Muscle of back (tissue), 13 donors: Measurements from ENCODE around the gene NMNAT3. TPM values are rescaled to one million over a fixed set of nuclear protein-coding genes. Genes with fewer than 3 reads are reported as not detected.

Source experiments
- DNase-seq, 3 donors: peaks; one replicate each; pipeline versions ENCODE4 v3.0.0 to v3.0.0-alpha.2; 2013
- long read RNA-seq, 9 donors: transcript quantifications; one replicate each; lab custom pipeline, GENCODE V29; 2026
- polyA plus RNA-seq, 10 donors: library from polyadenylated mRNA; unstranded; fragments of 120-200 nt; gene quantifications; one replicate each; pipeline ENCODE4 v1.2.1, GENCODE V29; 2013; ENCODE audit not compliant: insufficient read length in 10 of 10

The NMNAT3 gene
- 1 to 10 TPM; 2.4 to 6.7 (median 4.0) TPM for polyA plus RNA-seq
- long read RNA-seq, donor 1: 0 reads
- long read RNA-seq, donor 2: 0 reads
- long read RNA-seq, donor 3: 0 reads
- long read RNA-seq, donor 4: 0 reads
- long read RNA-seq, donor 5: 0 reads
- long read RNA-seq, donor 6: 0 reads
- long read RNA-seq, donor 7, partial matches to known transcripts: 0 of 1 reads
- long read RNA-seq, donor 7, other reads (novel, unspliced or antisense): 0 of 1 reads
- long read RNA-seq, donor 8: 0 reads
- long read RNA-seq, donor 9: 0 reads

DNA sequence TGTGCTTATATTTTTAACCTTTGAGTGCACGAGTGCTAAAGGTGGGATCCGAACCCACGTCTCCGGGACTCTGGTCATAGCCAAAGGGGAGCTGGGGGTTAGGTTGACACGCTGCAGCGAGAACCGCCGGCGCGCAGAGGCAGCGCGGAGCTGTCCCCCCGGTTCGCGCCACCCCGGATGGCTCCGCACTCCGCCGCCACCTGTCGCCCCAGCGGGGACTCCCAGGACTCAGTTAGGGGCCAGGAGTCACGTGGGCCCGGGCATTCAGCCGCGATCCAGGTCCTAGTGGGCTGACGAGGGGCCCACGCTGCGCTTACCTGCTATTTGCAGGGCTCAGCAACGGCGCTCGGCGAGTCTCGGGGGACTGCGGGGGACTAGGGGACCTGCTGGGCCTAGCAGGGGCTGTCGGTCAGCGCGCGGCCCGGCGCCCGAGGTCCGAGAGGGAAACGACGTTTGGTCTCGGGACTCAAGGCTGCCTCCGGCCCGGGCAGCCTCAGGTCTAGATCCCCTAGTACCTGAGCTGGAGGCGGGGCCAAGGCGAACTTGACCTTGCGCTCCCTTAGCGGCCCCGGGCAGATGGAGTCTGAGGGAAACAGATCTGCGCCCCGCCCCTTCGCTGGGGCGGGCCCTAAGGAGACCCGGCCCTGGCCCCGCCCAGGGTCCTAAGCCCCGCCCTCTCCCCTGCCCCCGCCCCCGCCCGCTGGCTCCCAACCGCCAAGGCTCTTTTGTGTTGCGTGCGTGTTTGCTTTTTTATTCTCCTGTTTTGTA lies at the start of gene NMNAT3:
TSS of gene NMNAT3 (minus strand) at position 585 of the 768 bp plus-strand sequence. CDS start 50,248 bp downstream, outside the sequence.
- DNase-seq: peak; percentile 66 to 89 (median 83)

DNA sequence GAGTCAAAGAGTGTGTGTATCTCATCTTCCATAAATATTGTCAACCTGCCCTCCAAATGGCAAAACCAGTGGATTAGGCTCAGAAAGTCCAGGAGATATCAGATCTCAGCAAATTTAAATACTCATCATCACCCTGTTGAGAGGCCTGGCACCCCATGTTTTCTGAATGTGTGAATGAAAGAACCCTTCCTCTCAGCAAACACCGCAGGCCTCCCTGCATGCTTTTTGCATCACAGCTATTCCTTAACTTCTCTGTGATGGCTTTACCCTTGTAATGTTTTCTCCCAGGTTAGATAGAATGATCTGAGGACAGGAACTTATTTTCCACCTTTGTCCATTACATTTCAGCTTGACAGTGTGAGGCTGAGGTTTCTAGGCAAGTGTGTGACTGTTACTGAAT lies 43.6 kb upstream of the NMNAT3 start:
- no peak for DNase-seq

DNA sequence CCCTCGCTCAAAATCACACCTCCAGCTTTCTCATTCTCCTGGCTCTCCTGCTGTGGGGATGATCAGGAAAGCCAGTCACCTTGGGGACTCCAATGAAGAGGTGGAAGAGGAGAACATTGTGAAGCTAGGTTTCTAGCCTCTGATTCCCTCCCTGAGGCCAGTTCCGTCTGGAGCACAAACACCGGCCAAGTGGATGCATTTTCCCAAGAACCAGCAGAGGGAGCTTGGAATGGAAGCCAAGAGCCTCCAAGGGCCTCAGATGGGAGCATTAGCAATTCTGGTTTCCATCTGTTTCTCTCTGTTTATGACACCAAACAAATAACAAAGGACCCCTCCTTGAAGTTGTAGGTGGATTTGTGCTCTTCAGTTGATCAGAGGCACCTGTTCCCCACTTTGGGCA lies 40.6 kb upstream of the NMNAT3 start:
- DNase-seq: peak; percentile 18 to 48 (median 23)

DNA sequence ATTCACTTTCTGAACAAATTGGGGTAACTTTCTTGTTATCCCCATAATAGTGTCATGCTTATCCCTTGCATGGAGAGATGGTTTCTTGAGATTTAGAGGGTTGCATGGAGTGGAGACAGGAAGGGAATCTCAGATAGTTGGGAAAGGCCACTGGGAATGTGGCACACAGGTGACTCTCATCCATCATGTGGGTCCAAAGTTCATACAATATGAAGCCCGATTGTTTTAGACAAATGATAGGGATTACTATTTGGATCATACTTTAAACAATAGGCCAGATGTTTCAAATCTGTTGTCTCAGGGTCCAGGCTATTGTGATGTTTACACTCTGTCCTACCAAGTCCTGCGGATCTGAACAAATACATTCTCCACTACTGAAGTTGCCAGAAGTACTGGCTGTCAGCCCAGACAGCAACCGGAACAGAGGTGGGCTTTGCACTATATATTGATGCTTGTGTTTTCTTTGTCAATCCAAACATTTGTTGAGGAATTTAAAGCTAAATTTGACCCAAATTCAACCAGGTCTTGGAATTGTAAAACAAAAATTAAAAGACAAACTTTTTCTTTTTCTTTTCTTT lies 39.2 kb upstream of the NMNAT3 start:
- DNase-seq: peak in 2 of 3 donors; percentile 18 to 42

DNA sequence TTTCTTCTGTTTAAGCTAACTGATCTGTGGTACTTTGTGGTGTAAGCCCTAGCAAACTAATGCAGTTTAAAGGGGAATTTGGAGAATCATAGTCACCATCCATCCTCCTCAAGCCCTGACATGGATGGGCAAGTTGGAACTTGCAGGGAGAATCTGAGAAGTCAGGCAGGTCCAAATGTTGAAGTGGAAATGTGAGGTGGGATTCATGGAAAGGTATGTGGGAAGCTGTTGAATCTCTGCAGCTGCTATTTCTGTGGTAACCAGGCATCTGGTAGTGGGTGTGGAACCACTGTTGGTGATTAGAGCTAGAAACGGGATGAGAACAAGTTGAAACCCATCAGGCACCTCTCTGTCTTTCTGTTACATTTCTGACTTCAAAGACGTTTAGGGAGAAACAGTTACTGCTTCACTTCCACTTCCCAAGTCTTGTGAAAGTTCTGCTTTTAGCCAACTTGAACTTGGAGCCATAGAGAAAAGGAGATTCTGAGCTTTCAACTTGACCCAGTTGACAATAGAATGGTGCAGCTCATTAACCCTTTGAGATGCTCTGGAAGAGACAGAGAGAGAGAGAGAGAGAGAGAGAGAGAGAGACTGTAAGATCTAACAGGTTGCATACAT lies 38.1 kb upstream of the NMNAT3 start:
- no peak for DNase-seq

DNA sequence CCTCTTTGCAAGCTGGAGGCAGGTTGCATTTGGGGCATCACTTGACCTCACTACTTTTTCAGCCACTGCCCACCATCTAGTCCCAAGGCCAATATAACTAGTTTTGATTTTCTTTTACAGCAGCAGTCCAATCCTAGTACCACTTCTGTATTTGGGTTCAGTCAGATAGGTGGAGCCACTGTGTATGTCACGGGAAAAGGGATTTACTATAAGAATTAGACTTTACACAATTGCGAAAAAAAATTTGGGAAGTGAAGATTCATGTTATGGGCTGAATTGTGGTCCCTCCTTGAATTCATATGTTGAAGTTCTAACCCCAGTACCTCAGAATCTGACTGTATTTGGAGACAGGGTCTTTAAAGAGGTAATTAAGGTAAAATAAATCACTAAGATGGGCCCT lies 37.4 kb upstream of the NMNAT3 start:
- DNase-seq: no peak

DNA sequence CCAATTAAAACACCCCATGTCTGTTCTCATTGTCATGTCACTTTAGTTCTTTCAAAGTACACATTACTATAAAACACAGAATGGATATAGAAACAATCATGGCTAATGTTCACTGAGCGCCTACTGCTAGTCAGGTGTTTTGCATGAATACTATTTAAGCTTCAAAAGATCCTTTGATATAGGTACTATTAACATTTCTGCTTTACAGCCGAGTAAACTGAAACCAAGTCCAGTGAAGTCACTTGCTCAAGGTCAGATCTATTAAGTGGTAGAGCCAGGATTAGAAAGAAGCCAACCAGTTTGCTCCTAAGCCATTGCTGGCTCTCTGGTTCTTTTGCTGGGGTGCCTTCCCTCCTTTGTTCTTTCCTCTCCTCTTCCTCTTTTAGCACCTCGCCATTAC lies 32.4 kb upstream of the NMNAT3 start:
- DNase-seq: no peak

DNA sequence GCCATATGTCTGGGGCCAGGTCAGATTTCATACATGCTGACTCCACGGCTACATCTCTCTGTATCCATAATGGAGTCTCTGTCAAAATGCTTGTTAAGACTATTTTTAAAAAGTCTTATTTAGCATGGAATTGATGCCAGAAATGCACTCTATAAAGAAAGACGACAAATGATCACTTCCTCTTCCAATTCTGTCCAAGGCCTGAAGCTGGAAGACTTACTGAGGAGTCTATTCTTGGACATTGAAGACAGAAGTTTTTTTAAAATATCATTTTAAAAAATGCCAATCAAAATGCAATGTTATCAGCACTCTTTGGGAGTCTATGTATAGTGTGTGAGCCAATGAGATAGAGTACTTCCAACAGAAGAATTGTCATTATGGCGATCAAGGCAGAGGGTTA lies 27.9 kb upstream of the NMNAT3 start:
- no peak for DNase-seq

DNA sequence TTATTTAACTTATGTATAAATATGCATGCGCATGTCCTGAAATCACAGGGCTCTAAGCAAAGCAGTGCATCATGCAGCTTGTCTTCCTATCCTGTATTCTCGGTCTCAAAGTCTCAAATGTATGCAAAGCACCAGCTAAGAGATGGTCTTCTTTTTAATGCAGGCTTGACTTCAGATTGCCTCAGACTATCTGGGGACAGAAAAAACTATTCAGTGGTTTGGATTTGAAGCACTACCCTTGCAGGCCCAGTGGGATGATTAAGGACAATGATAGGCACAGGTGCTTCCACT lies 18.5 kb upstream of the NMNAT3 start:
- no peak for DNase-seq

DNA sequence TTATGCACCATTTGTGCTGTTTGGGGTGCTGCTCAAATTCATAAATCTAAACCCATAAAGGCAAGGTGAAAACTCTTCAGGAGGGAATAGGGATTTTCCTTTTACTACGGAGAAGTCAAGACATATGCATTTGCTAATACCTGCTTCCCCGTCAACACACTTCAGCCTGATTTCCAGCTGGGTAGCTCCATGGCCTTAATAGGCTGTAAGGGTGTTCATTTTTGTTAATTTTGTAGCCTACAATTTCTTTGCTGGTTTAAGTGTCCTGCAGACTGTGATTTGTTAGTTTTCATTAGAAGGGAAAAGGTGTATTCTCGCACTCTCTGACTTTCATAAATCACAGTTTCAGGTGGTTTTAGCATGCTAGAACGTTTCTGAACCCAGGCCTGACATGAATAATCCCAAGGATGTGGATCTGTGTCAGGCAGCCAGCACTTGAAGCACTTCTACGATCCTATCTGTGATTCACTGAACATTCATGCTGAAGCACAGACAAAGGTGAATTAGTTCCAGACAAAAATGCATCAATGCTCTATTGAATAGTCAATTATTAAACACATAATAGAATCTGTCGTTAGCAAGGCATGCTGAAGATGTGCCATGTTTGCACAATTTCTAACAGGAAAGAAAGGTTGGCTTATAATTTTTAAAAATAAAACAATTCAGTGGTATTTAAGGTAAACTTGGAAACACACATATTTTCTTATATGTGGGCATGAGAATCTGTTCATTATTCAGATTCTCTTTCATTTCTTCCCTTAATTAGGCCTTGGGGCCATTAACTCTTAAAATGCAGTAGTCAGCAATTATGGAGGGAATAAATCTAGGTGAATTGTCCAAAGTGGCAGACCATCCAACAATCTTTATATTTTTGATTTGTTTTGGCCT lies 17.9 kb upstream of the NMNAT3 start:
- DNase-seq: no peak

DNA sequence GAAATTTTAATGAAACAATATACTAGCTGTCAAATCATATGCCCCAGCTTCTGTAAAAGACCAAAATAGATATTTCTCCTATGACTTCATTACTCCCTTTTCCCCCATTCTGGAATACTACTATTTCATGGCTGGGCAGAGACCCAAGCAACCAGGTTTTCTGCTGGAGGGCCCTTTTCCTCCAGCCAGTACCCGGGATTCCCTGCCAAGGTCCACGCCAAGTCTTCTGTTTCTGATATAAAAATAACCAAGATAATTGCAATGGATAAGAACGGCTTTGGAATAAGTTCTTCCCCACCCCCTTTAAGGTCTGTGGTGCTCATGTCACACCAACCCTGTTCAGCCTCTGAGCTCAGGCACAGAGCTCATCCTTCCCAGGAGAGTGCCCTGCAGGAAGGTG lies 17.2 kb upstream of the NMNAT3 start:
- DNase-seq: peak in 1 of 3 donors; percentile 9

DNA sequence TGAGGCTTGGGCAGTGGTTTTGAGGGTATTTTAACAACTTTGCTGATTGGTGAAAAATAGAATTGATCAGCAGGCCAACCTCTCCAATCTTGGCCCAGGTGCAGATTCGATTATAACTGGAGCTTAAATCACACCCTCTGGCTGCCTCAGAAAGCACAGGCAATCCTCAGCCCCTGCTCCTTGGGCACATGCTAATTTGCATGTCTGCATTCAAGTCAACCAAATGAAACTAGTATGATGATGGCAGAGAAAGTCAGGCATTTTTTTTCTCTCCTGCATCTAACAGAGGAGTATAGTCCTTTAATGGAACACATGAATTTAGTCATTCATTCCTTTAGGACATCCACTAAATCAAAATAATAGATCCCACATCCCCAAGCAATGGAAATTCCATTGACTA lies 16.8 kb upstream of the NMNAT3 start:
- DNase-seq: no peak

DNA sequence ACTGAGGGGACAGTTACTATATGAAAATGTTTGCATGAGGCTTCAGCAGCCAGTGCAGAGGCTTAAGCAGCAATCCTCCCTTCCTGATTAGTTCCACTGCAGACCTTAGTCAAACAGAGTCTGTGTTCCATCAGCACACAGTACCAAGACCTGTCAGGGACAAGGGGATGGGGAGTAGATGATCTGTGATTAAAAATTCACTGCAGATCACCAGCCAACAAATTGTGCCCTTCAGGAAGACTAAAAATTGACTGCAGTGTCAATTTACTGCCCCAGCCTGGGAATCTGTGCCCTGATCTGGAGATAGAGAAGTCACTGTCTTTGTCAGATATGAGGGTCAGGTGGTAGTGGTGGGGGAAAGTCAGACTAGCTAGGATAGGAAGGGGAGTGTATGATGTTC lies 13.8 kb upstream of the NMNAT3 start:
- no peak for DNase-seq

DNA sequence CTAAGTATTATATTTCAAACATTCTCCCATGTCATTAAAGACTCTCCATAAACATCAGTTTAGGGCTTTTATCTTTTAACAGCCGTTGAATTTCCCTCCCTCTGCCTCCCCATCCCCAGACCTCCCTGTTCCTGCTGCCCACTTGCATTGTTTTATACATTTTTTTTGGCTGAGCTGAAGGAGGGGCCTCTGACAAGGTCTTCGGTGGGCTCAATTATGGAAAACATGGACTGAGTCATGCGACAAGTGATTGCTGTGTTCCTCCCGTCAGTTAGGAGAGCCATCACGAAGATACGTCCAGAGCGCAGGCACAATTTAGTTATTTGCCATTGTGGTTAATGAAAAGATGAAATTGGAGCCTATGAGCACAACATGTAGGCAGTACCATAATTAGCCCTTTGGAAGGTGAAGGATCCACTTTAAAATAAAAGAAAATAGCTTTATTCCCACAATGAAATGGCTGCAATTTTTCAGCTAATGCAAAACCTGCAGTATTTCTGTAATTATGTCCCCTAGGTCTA lies 12.0 kb upstream of the NMNAT3 start:
- DNase-seq: no peak

DNA sequence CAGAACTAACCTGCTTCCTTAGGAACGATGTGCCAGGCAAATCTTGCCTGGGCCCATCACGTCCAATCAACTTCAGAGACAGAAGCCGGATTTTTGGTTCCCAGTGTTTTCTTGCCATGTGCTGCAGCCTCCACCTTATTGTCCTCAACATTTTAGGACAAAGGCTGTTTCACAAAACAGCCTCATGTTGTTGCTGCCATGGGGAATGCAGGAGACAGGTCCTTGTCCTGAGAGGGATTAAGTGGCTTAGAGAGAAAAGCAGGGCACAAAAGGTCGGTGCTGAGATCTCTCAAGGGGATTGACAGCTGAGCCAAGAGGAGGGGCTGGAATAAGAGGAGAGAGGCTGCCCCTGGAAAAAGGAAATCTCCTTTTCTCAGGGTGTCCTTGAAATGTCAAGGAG lies 11.3 kb upstream of the NMNAT3 start:
- DNase-seq: no peak

DNA sequence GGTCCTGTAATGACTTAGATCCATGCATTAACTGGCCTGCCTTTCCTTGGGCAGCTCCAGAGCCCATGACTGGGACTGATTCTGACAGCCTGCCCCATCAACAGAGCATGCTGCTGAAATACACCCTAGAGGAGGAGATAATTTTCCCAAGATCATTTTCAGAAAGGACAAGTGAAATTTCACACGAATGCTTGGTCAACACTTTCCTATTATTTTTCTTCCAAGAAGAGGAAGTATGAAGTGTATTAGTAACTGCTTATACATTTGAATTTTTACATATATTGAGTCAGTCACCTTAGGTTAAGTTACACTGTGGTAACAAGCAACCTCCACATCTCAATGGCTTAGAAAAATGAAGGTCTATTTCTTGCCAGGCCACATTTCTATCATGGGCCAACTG lies 9.7 kb upstream of the NMNAT3 start:
- no peak for DNase-seq

DNA sequence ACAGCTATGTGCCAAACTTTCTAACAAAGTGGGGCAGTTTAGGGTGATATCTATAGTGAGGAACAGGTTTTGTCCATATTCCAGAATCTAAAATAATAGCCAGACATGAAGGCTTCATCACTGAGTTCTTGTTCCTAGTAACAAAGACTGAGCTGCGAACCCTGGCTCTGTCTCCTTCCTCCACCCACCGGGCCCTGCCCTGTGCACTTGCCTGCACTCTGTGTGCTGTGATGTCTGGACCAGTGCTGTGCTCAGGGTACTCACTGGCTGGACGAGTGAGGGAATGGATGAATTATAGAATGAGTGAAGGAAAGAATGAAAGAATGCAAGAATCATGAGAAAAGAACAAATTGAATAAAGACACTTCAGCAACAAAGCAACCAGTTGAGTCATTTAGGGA lies 8.9 kb upstream of the NMNAT3 start:
- DNase-seq: no peak

DNA sequence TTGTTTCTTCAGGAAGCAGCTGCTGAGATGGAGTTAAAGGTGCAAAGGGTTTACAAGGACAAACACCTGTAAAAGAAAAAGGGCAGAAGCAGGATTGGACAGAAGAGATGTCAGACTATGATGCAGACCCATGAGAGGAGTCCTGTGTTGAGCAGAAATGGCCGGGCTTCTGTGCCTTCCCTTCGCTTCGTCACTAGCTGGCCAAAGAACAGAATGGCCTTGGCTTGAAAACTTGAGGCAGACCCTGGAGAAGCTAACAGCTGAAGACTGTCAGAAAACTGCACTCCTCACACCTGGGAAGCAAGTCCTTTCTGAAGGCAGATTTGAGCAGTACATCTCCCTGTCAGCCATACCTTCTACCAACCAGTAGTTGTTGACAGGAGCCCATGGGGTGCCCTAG lies 8.4 kb upstream of the NMNAT3 start:
- peak in 1 of 3 donors; percentile 7 for DNase-seq

DNA sequence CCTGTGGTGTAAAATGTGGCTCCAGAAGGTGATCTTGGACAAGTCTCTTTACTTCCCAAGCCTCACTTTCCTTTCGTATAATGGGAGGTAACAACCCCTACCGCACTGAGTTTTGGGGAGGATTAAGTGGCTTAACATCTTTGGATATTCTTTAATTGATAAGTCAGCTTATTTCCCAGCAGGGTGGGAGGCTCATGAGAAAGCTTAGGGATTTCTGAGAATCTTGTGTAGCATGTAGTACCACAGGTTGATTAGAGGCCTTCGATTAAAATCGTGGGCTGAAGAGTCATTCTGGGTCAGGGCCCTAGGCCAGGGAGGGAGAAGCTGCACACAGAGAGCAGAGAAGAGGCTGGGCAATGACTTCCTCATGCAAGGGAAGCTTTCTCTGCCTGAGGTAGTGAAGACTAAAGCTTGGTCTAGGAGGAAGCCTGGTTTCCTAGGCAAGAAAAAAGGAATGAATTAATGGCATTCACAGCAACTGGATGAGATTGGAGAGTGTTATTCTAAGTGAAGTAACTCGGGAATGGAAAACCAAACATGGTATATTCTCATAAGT lies 1.5 kb upstream of the NMNAT3 start:
- DNase-seq: no peak

DNA sequence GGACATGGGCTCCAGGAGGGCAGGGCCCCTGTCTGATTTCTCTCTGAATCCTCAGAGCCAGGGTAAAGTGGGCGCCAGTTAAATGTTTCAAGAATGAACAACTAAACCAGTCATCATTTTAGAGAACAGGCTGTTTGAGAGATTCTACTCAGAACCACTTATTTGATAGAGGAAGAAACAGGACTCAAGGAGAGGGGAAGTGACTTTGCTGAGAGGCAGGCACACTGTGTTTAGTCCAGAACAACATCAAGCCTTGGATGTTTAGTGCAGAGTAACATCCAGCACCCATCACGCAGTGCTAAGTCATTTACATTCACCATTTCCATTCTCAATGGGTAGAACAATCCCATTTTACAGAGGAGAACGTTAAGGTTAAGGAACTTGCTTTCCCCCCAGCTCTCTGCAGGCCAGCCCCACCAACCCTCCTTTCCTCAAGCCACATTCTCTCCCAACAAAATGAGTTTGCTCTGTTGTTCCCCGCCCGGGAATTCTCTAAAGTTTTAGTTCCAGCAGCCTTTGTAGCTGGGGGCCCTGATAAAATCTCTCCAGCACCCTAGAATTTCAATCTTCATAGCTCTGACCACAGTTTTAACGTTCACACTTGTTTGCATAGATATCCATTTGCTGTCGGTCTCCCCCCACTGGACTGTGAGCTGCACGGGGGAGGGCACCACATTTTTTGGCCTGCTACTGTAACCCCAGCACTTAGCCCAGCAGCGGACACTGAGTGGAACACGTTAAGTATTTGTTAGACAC lies 962 bp downstream of the NMNAT3 start:
- no peak for DNase-seq
